H1 (cell line): Measurements from ENCODE around the gene PLCB4.

Experiments used
- ATF2 ChIP-seq: IDR thresholded peaks from 2 replicates; pipeline ENCODE4 v1.6.1; 2012; ENCODE audit warnings: low read length, inconsistent platforms
- CTCF ChIP-seq, 3 experiments: IDR thresholded peaks; 1 replicate in 2 of 3; 2 replicates in 1 of 3; pipeline versions ENCODE4 v1.5.1 to v1.6.1; 2011; ENCODE audit warnings: low read length in 3 of 3, mild to moderate bottlenecking in 3 of 3, inconsistent platforms in 2 of 3, low read depth in 1 of 3, moderate library complexity in 1 of 3; ENCODE audit not compliant: insufficient read depth in 1 of 3; ENCODE audit errors: control extremely low read depth in 1 of 3
- FOSL1 ChIP-seq: IDR thresholded peaks from 2 replicates; pipeline ENCODE4 v1.6.1; 2011; ENCODE audit warnings: mild to moderate bottlenecking, low read depth, low read length, moderate library complexity; ENCODE audit not compliant: insufficient read depth
- JUN ChIP-seq: IDR thresholded peaks from 2 replicates; pipeline ENCODE4 v1.6.1; 2011; ENCODE audit warnings: low read depth, mild to moderate bottlenecking, improper control_type of control experiment, low read length
- POLR2A ChIP-seq, 2 experiments: IDR thresholded peaks; 1 replicate in 1 of 2; 2 replicates in 1 of 2; pipeline ENCODE4 v1.6.1; 2011; ENCODE audit warnings: low read depth in 2 of 2, low read length in 2 of 2, mild to moderate bottlenecking in 2 of 2; ENCODE audit errors: control extremely low read depth in 1 of 2
- RNF2 ChIP-seq: fragments of 200-900, 300-1000 bp; sonication (generic); IDR thresholded peaks from 2 replicates; pipeline ENCODE4 v1.7.1; 2016; ENCODE audit warnings: borderline replicate concordance, low read depth, mild to moderate bottlenecking, antibody characterized with exemption, low read length; ENCODE audit not compliant: poor library complexity, severe bottlenecking; ENCODE audit errors: missing control alignments
- ZNF274 ChIP-seq: IDR thresholded peaks from 2 replicates; pipeline ENCODE4 v1.7.0; 2012; ENCODE audit warnings: low read length, borderline replicate concordance; ENCODE audit errors: extremely low read depth

GRCh38 chr20:9301129-9302090 lies 232.5 kb downstream of the PLCB4 start:
- TF ChIP-seq RNF2 (no peak), ZNF274 (no peak), JUN (no peak), CTCF (IDR thresholded peaks at IDR 0.05; ENCODE audit: control extremely low read depth in 1 of 3, insufficient read depth in 1 of 3, low read depth in 1 of 3, low read length in 3 of 3) (no peak), ATF2 (no peak), FOSL1 (no peak), POLR2A (IDR thresholded peaks at IDR 0.05; ENCODE audit: control extremely low read depth in 1 of 2, low read depth in 2 of 2, low read length in 2 of 2) (no peak)
